NCI-H2029 treated with DMSO at 0.1 percent for 48 hours (cell line): ENCODE measurements around the gene ANKAR.
"Not testable (repeated sequence)": the region's sequence is repeated elsewhere in the genome, so short reads cannot be mapped to it uniquely, and the experiment has no call there.

ENCODE experiments used
- DNase-seq: peaks from one replicate; lab custom pipeline; 2025; lab: John Stamatoyannopoulos, UW

Gene ANKAR

GRCh38 chr2:189660803-189661147 is 13.7 kb upstream of the ANKAR start:
- no peak for DNase-seq

GRCh38 chr2:189661148-189661956 is 13.1 kb upstream of the ANKAR start, which contains the start of gene ASNSD1:
TSS of gene ASNSD1 (plus strand) at chr2:189661459. CDS start at chr2:189666133, 4,674 bp downstream.
- peak; percentile 99 for DNase-seq

GRCh38 chr2:189661957-189662321 is 12.5 kb upstream of the ANKAR start:
- no peak for DNase-seq

GRCh38 chr2:189662669-189663226 is 11.7 kb upstream of the ANKAR start:
- no peak for DNase-seq

GRCh38 chr2:189663319-189663718 is 11.2 kb upstream of the ANKAR start:
- DNase-seq = not testable (repeated sequence)

- no peak for DNase-seq
Measured at GRCh38 chr2:189669913-189670312, 4.6 kb upstream of the ANKAR start.

GRCh38 chr2:189673661-189674373 is 653 bp upstream of the ANKAR start:
- no peak for DNase-seq

GRCh38 chr2:189676471-189676870 is 2.0 kb downstream of the ANKAR start:
- no peak for DNase-seq

GRCh38 chr2:189679226-189679625 is 4.8 kb downstream of the ANKAR start:
- DNase-seq = no peak

GRCh38 chr2:189681203-189681602 is 6.7 kb downstream of the ANKAR start:
- DNase-seq = no peak

- DNase-seq = no peak
Measured at GRCh38 chr2:189681903-189682302, 7.4 kb downstream of the ANKAR start.

- no peak for DNase-seq
Measured at GRCh38 chr2:189683348-189683747, 8.9 kb downstream of the ANKAR start.

GRCh38 chr2:189684811-189685210 is 10.3 kb downstream of the ANKAR start:
- DNase-seq = no peak

- no peak for DNase-seq
Measured at GRCh38 chr2:189685540-189686229, 11.2 kb downstream of the ANKAR start.

GRCh38 chr2:189687796-189688195 is 13.3 kb downstream of the ANKAR start:
- not testable (repeated sequence) for DNase-seq

- DNase-seq = no peak
Measured at GRCh38 chr2:189696223-189696622, 21.8 kb downstream of the ANKAR start.

- DNase-seq = peak; percentile 96
Measured at GRCh38 chr2:189698020-189698887, 23.8 kb downstream of the ANKAR start.

GRCh38 chr2:189700681-189701080 is 26.2 kb downstream of the ANKAR start:
- no peak for DNase-seq

- DNase-seq = no peak
Measured at GRCh38 chr2:189702071-189702470, 27.6 kb downstream of the ANKAR start.

- no peak for DNase-seq
Measured at GRCh38 chr2:189709501-189710221, 35.2 kb downstream of the ANKAR start.

- not testable (repeated sequence) for DNase-seq
Measured at GRCh38 chr2:189717593-189717992, 43.1 kb downstream of the ANKAR start.
